Parathyroid adenoma (tissue), 2 donors: ENCODE data around the gene FNDC11.

Experiments
- H2AFZ ChIP-seq: fragments of 300-600 bp; sonication (generic); one replicate; pipeline ENCODE4 v1.7.0; 2017; ENCODE audit warnings: antibody characterized with exemption, mild to moderate bottlenecking
- H3K27ac ChIP-seq: fragments of 300-600 bp; sonication (generic); one replicate; pipeline ENCODE4 v1.7.0; 2017
- H3K27me3 ChIP-seq: fragments of 300-600 bp; sonication (generic); one replicate; pipeline ENCODE4 v1.7.0; 2017; ENCODE audit warnings: low read length; ENCODE audit not compliant: control insufficient read depth, insufficient read depth
- H3K36me3 ChIP-seq: fragments of 300-600 bp; sonication (generic); one replicate; pipeline ENCODE4 v1.7.0; 2017; ENCODE audit warnings: low read length; ENCODE audit not compliant: control insufficient read depth, insufficient read depth
- H3K4me1 ChIP-seq: fragments of 300-600 bp; sonication (generic); one replicate; pipeline ENCODE4 v1.7.0; 2017; ENCODE audit warnings: control low read depth
- H3K4me2 ChIP-seq: fragments of 300-600 bp; sonication (generic); one replicate; pipeline ENCODE4 v1.7.0; 2017; ENCODE audit warnings: low read length
- H3K4me3 ChIP-seq: fragments of 300-600 bp; sonication (generic); one replicate; pipeline ENCODE4 v1.7.0; 2017; ENCODE audit warnings: low read depth, low read length
- H3K79me2 ChIP-seq: fragments of 300-600 bp; sonication (generic); one replicate; pipeline ENCODE4 v1.7.0; 2017; ENCODE audit warnings: control low read depth
- H3K9ac ChIP-seq: fragments of 300-600 bp; sonication (generic); one replicate; pipeline ENCODE4 v1.7.0; 2017; ENCODE audit warnings: mild to moderate bottlenecking
- H3K9me3 ChIP-seq: fragments of 300-600 bp; sonication (generic); one replicate; pipeline ENCODE4 v1.7.0; 2017; ENCODE audit warnings: low read length; ENCODE audit not compliant: control insufficient read depth
- CTCF ChIP-seq: fragments of 300-600 bp; sonication (generic); IDR thresholded peaks from one replicate; pipeline ENCODE4 v1.7.0; 2017; ENCODE audit warnings: antibody characterized with exemption, mild to moderate bottlenecking
- donor health status: primary hyperparathyroidism.

FNDC11 gene

GRCh38 chr20:63539092-63539430 lies 14.9 kb upstream of the FNDC11 start:
- H3K9me3 ChIP-seq = no peaks in the 10 kb centered on the region
- H3K27ac ChIP-seq = no peak overlapping the region
- H3K36me3 ChIP-seq = no peaks in the 10 kb centered on the region
- no peaks in the 10 kb centered on the region for H3K27me3 ChIP-seq
- H3K4me1 ChIP-seq = no peaks in the 10 kb centered on the region
- no peak overlapping the region for H3K4me3 ChIP-seq
- no peak for TF ChIP-seq CTCF
- no peaks in the 10 kb centered on the region for H3K79me2 ChIP-seq
- H2AFZ ChIP-seq = no peak overlapping the region
- no peak overlapping the region for H3K4me2 ChIP-seq
- H3K9ac ChIP-seq = no peak overlapping the region

DNA sequence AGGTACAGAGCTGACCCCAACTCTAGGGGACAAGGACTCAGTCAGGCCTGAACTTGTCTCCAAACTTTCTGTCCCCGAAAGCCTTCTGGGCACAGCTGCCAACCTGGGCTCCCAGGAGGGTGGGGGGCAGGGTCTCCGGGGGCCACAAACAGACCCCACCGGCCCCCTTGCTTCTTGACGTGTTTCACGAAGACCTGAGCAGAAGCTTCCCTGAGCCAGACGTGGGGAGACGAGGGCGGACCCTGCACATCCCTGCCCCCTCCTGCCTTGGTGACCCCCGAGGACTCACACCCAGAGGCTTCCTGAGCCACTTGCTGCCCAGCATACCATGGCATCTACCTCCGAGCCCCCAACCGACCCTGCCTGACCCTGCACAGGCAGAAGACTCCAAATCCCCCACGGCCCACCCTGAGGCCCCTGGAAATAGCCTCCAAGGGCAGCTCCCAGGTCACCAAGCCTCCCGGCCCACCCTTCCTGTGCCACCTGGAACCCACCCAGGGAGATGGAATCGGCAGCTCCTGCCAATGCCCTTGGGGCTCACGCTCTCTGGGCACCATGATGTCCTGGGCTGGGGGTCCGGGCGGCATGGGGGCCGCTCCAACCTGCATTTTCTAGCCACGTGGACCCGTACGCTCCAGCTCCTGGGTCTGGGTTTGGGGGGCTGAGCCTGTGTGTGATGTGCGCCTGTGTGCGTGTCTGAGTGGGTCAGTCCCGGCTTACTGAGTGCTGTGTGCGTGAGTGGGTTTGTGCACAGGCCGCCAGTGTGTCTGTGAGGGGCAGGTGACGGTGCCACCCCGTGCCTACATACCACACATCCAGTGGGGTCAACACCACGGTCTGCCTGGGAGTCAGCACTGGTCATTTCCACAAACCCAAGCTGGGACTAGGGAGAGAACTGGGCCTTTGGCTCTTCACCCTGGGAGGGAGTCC lies 14.3 kb upstream of the FNDC11 start:
- Histone ChIP-seq H3K9me3 (no peaks in the 10 kb centered on the region), H3K27me3 (no peaks in the 10 kb centered on the region), H3K27ac (no peak overlapping the region), H3K4me3 (no peak overlapping the region), H2AFZ (no peak overlapping the region), H3K9ac (no peak overlapping the region), H3K4me1 (no peaks in the 10 kb centered on the region), H3K79me2 (no peaks in the 10 kb centered on the region), H3K4me2 (no peak overlapping the region), H3K36me3 (no peaks in the 10 kb centered on the region)
- no peak for TF ChIP-seq CTCF

DNA sequence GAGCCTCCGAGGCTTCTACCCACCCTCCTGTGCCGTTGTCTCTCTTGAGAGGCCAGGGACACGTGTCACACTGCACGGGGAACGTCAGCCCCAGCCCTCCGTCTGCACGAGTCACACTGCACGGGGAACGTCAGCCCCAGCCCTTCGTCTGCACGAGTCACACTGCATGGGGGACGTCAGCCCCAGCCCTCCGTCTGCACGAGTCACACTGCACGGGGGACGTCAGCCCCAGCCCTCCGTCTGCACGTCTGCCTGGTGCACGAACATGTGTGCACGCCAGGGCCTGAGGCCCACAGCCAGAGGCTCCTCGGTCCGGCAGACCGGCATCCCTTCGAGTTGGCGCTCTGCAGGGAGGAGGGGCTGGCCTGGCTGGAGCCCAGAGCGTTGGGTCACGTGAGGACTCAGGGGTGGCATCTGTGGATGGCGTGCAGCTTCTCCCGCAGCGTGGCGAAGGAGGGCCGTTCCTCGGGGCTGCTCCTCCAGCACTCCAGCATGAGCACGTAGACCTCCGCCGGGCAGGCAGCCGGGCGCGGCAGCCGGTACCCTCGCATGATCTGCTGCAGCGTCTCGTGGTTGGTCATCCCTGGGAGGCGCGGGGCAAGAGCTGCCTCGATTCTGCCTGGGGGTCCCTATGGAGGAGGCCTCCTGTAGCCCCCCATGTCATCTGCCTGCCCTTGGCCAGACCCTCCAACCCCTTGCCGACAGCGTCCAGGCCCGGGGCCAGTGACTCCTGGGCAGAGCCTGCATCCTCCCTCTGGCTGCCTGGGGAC lies 13.4 kb upstream of the FNDC11 start:
- Histone ChIP-seq H3K36me3 (no peaks in the 10 kb centered on the region), H2AFZ (no peak overlapping the region), H3K4me3 (no peak overlapping the region), H3K79me2 (no peaks in the 10 kb centered on the region), H3K9me3 (no peaks in the 10 kb centered on the region), H3K27ac (no peak overlapping the region), H3K4me2 (no peak overlapping the region), H3K27me3 (no peaks in the 10 kb centered on the region), H3K4me1 (no peaks in the 10 kb centered on the region), H3K9ac (no peak overlapping the region)
- TF ChIP-seq CTCF = no peak

DNA sequence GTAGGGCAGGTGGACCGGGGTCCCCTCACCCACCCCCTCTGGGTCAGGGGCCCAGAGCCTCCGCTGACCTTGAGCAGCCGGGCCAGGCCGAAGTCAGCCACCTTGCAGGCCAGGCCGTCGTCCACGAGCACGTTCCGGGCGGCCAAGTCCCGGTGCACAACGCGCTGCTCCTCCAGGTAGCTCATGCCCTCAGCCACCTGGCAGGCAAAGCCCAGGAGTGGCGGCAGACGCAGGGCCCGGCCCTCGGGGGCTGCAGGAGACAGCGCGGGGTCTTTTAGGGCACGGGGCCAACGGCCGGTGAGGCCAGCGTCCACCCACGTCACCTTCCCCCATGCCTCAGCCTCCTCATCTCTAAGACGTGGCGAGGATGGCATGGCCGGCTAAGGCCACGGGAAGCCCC lies 12.6 kb upstream of the FNDC11 start:
- TF ChIP-seq CTCF = no peak
- Histone ChIP-seq H3K4me1 (no peaks in the 10 kb centered on the region), H3K4me2 (no peak overlapping the region), H2AFZ (no peak overlapping the region), H3K27ac (no peak overlapping the region), H3K9me3 (no peaks in the 10 kb centered on the region), H3K79me2 (no peaks in the 10 kb centered on the region), H3K9ac (no peak overlapping the region), H3K36me3 (no peaks in the 10 kb centered on the region), H3K4me3 (no peak overlapping the region), H3K27me3 (no peaks in the 10 kb centered on the region)
